Progenitor cell of endocrine pancreas (in vitro differentiated cells): Measurements from ENCODE around the gene HECW1. TPM values are rescaled to one million over a fixed set of nuclear protein-coding genes. Genes with fewer than 3 reads are reported as not detected.

ENCODE experiments used
- DNase-seq: peaks from one replicate; pipeline ENCODE4 v3.0.0; 2021; ENCODE audit warnings: low spot score; ENCODE audit not compliant: unreplicated experiment
- H3K27ac Mint-ChIP-seq: 2 replicates; pipeline ENCODE4 v1.8.0; 2021; ENCODE audit warnings: mild to moderate bottlenecking, moderate library complexity, mixed read lengths
- H3K27me3 Mint-ChIP-seq: 2 replicates; pipeline ENCODE4 v1.8.0; 2021; ENCODE audit warnings: mixed read lengths
- H3K36me3 Mint-ChIP-seq: 2 replicates; pipeline ENCODE4 v1.8.0; 2022; ENCODE audit warnings: mixed read lengths; ENCODE audit not compliant: insufficient read depth
- H3K4me1 Mint-ChIP-seq: 2 replicates; pipeline ENCODE4 v1.8.0; 2021; ENCODE audit warnings: low read depth, mixed read lengths
- H3K4me3 Mint-ChIP-seq: 2 replicates; pipeline ENCODE4 v1.8.0; 2021; ENCODE audit warnings: low read depth, mild to moderate bottlenecking, moderate library complexity, mixed read lengths
- H3K9me3 Mint-ChIP-seq: 2 replicates; pipeline ENCODE4 v1.8.0; 2021; ENCODE audit warnings: low read depth, mixed read lengths
- CTCF ChIP-seq: fragments of 200-600 bp; sonication (generic); IDR thresholded peaks from one replicate; pipeline ENCODE4 v1.5.0; 2021; ENCODE audit warnings: antibody characterized with exemption, mild to moderate bottlenecking; ENCODE audit not compliant: unreplicated experiment
- total RNA-seq: library from RNA; stranded (reverse); gene quantifications from 2 replicates; pipeline ENCODE4 v1.2.1, GENCODE V29; 2021

The HECW1 gene
- total RNA-seq, 1 donor from 2014 or later, result 0.50 TPM

- H3K27me3 Mint-ChIP-seq, result peaks cover 8% of the 10 kb centered on the region
- H3K4me3 Mint-ChIP-seq, result no peak overlapping the region
- peaks cover 19% of the 10 kb centered on the region for H3K4me1 Mint-ChIP-seq
- no peak overlapping the region for H3K27ac Mint-ChIP-seq
- no peak for TF ChIP-seq CTCF
- DNase-seq, result no peak
- no peaks in the 10 kb centered on the region for H3K9me3 Mint-ChIP-seq
- no peaks in the 10 kb centered on the region for H3K36me3 Mint-ChIP-seq
These were observed 421.5 kb downstream of the HECW1 start for GRCh38 chr7:43533801-43534479.

GRCh38 chr7:43535031-43535451 lies 422.6 kb downstream of the HECW1 start:
- H3K9me3 Mint-ChIP-seq, result no peaks in the 10 kb centered on the region
- no peak for TF ChIP-seq CTCF
- H3K4me1 Mint-ChIP-seq, result peaks cover 19% of the 10 kb centered on the region
- peaks cover 5% of the 10 kb centered on the region for H3K27me3 Mint-ChIP-seq
- H3K27ac Mint-ChIP-seq, result no peak overlapping the region
- no peak overlapping the region for H3K4me3 Mint-ChIP-seq
- no peaks in the 10 kb centered on the region for H3K36me3 Mint-ChIP-seq
- DNase-seq, result no peak

- Mint-ChIP-seq H3K36me3 (no peaks in the 10 kb centered on the region), H3K4me1 (peaks cover 19% of the 10 kb centered on the region), H3K9me3 (no peaks in the 10 kb centered on the region), H3K27me3 (peaks cover 5% of the 10 kb centered on the region), H3K4me3 (no peak overlapping the region), H3K27ac (no peak overlapping the region)
- no peak for TF ChIP-seq CTCF
- no peak for DNase-seq
These were observed 423.6 kb downstream of the HECW1 start for GRCh38 chr7:43535810-43536585.

GRCh38 chr7:43536773-43537172 lies 424.3 kb downstream of the HECW1 start:
- H3K36me3 Mint-ChIP-seq, result no peaks in the 10 kb centered on the region
- no peak overlapping the region for H3K27ac Mint-ChIP-seq
- no peaks in the 10 kb centered on the region for H3K9me3 Mint-ChIP-seq
- no peak overlapping the region for H3K4me3 Mint-ChIP-seq
- no peak for TF ChIP-seq CTCF
- H3K27me3 Mint-ChIP-seq, result peaks cover 5% of the 10 kb centered on the region
- H3K4me1 Mint-ChIP-seq, result peaks cover 19% of the 10 kb centered on the region
- no peak for DNase-seq

- Mint-ChIP-seq H3K27me3 (peaks cover 5% of the 10 kb centered on the region), H3K36me3 (no peaks in the 10 kb centered on the region), H3K27ac (no peak overlapping the region), H3K4me1 (peaks cover 19% of the 10 kb centered on the region), H3K9me3 (no peaks in the 10 kb centered on the region), H3K4me3 (no peak overlapping the region)
- no peak for TF ChIP-seq CTCF
- DNase-seq, result no peak
These were observed 425.4 kb downstream of the HECW1 start for GRCh38 chr7:43537765-43538403.
